ENCODE data around the gene LPCAT3.

LPCAT3 gene

DNA sequence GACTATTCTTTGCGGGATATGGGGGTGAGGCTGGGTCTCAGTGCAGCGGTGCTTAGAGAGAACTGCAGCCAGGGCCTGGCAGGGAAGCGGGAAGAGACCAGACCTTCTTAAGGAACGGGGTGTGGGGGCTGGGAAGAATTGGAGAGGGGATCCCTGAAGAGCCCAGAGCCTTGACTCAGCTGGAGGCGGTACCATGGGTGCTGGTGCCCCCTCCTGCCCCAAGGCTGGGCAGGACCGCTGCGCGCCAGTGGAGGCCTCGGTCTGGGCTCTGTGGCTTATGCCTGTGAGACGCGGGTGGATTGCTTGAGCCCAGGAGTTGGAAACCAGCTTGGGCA is 76.0 kb downstream of the LPCAT3 start:
- CTCF ChIA-PET, result interaction anchor here (2.5 to 6.8 kb wide), 5 partner anchors 17 to 166 kb away, joined by 10 to 138 read pairs (median 31); partner anchors contain the start of genes C1RL and SPSB2
- POLR2A ChIA-PET, result interaction anchor here (1.1 to 4.9 kb wide), 3 partner anchors 9 to 51 kb away, joined by 3 to 99 read pairs (median 3); no protein-coding TSS in a partner anchor
- peak overlapping the region; percentile 87; the same call in 1 of the 2 replicates for H3K27ac ChIP-seq (ENCODE audit: extremely low read depth, low read depth, low read length)
- H3K36me3 ChIP-seq (ENCODE audit: control insufficient read depth in 2 of 2, insufficient read depth in 1 of 2, low read length in 2 of 2), result peaks cover 10 to 44% of the 10 kb centered on the region in 2 experiments; a peak in 2 of 3 replicates
- H3K9me3 ChIP-seq (ENCODE audit: control insufficient read depth, insufficient read depth, low read depth, low read length), result no peaks in the 10 kb centered on the region
- TF ChIP-seq ZNF654 (tag by site-specific recombination; IDR thresholded peaks at IDR 0.05; ENCODE audit: low read depth) (no peak), ZNF639 (tag by site-specific recombination; IDR thresholded peaks at IDR 0.05) (no peak), ZEB2 (tag by site-specific recombination; IDR thresholded peaks at IDR 0.05) (no peak), PRDM10 (tag by site-specific recombination; IDR thresholded peaks at IDR 0.05) (peak; percentile 49; the same call in 1 of the 2 replicates), ZBTB17 (tag by site-specific recombination; IDR thresholded peaks at IDR 0.05) (peak; percentile 69), REPIN1 (tag by site-specific recombination; IDR thresholded peaks at IDR 0.05; ENCODE audit: low read depth) (no peak)
- TF ChIP-seq, protein P1, sequence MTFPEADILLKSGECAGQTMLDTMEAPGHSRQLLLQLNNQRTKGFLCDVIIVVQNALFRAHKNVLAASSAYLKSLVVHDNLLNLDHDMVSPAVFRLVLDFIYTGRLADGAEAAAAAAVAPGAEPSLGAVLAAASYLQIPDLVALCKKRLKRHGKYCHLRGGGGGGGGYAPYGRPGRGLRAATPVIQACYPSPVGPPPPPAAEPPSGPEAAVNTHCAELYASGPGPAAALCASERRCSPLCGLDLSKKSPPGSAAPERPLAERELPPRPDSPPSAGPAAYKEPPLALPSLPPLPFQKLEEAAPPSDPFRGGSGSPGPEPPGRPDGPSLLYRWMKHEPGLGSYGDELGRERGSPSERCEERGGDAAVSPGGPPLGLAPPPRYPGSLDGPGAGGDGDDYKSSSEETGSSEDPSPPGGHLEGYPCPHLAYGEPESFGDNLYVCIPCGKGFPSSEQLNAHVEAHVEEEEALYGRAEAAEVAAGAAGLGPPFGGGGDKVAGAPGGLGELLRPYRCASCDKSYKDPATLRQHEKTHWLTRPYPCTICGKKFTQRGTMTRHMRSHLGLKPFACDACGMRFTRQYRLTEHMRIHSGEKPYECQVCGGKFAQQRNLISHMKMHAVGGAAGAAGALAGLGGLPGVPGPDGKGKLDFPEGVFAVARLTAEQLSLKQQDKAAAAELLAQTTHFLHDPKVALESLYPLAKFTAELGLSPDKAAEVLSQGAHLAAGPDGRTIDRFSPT (tag by site-specific recombination; IDR thresholded peaks at IDR 0.05), result peak; percentile 34
- H3K4me3 ChIP-seq (ENCODE audit: low read depth, low read length), result no peak overlapping the region
- H3K4me1 ChIP-seq (ENCODE audit: control insufficient read depth, insufficient read depth, low read length), result peaks cover 14% of the 10 kb centered on the region

GRCh38 chr12:6941782-6942181 is 76.5 kb downstream of the LPCAT3 start:
- peaks cover 16% of the 10 kb centered on the region for H3K4me1 ChIP-seq (ENCODE audit: control insufficient read depth, insufficient read depth, low read length)
- H3K27ac ChIP-seq (ENCODE audit: extremely low read depth, low read depth, low read length), result no peak overlapping the region
- H3K4me3 ChIP-seq (ENCODE audit: low read depth, low read length), result no peak overlapping the region
- no peaks in the 10 kb centered on the region for H3K9me3 ChIP-seq (ENCODE audit: control insufficient read depth, insufficient read depth, low read depth, low read length)
- POLR2A ChIA-PET, result interaction anchor here (1.1 to 3.0 kb wide), 2 partner anchors 17 to 51 kb away, joined by 3 to 18 read pairs; no protein-coding TSS in a partner anchor
- H3K36me3 ChIP-seq (ENCODE audit: control insufficient read depth in 2 of 2, insufficient read depth in 1 of 2, low read length in 2 of 2), result peaks cover 11 to 41% of the 10 kb centered on the region in 2 experiments; a peak in 2 of 3 replicates
- CTCF ChIA-PET, result interaction anchor here (0.7 to 6.8 kb wide), 3 partner anchors 18 to 69 kb away, joined by 4 to 138 read pairs (median 10); partner anchors contain the start of gene SPSB2
- TF ChIP-seq, protein P2, sequence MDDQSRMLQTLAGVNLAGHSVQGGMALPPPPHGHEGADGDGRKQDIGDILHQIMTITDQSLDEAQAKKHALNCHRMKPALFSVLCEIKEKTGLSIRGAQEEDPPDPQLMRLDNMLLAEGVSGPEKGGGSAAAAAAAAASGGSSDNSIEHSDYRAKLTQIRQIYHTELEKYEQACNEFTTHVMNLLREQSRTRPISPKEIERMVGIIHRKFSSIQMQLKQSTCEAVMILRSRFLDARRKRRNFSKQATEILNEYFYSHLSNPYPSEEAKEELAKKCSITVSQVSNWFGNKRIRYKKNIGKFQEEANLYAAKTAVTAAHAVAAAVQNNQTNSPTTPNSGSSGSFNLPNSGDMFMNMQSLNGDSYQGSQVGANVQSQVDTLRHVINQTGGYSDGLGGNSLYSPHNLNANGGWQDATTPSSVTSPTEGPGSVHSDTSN (CRISPR knock-in tag; IDR thresholded peaks at IDR 0.05), result no peak
- TF ChIP-seq ZNF660 (tag by site-specific recombination; IDR thresholded peaks at IDR 0.05) (no peak), RBAK (tag by site-specific recombination; IDR thresholded peaks at IDR 0.05) (no peak), ZNF202 (tag by site-specific recombination; IDR thresholded peaks at IDR 0.05; ENCODE audit: borderline replicate concordance) (no peak), ZNF223 (tag by site-specific recombination; IDR thresholded peaks at IDR 0.05) (no peak), ZNF692 (tag by site-specific recombination; IDR thresholded peaks at IDR 0.05) (no peak)

All from HEK293 (cell line).